HG03521 (cell line): Measurements from ENCODE around the gene PRR9.
"Not testable (repeated sequence)": the region's sequence is repeated elsewhere in the genome, so short reads cannot be mapped to it uniquely, and the experiment has no call there.

ENCODE experiments used
- ATAC-seq: cut with Tn5 transposase; IDR thresholded peaks from one replicate; pipeline ENCODE4 v1.9.1; 2021; ENCODE audit warnings: mild to moderate bottlenecking, moderate library complexity; ENCODE audit not compliant: unreplicated experiment

Gene PRR9

GRCh38 chr1:153229076-153229829 is 11.9 kb downstream of the PRR9 start:
- not testable (repeated sequence) for ATAC-seq

- ATAC-seq = no peak
Observed at GRCh38 chr1:153231363-153231762, 14.0 kb downstream of the PRR9 start.

- ATAC-seq = no peak
Observed at GRCh38 chr1:153231785-153232184, 14.4 kb downstream of the PRR9 start.

- ATAC-seq = no peak
Observed at GRCh38 chr1:153232553-153232952, 15.2 kb downstream of the PRR9 start.

- no peak for ATAC-seq
Observed at GRCh38 chr1:153233448-153233847, 16.1 kb downstream of the PRR9 start.

- ATAC-seq = no peak
Observed at GRCh38 chr1:153238527-153238926, 21.1 kb downstream of the PRR9 start.

GRCh38 chr1:153242160-153242559 is 24.8 kb downstream of the PRR9 start:
- ATAC-seq = no peak

- no peak for ATAC-seq
Observed at GRCh38 chr1:153245466-153245865, 28.1 kb downstream of the PRR9 start.

- no peak for ATAC-seq
Observed at GRCh38 chr1:153246018-153246417, 28.6 kb downstream of the PRR9 start.

- no peak for ATAC-seq
Observed at GRCh38 chr1:153246825-153247224, 29.4 kb downstream of the PRR9 start.

- no peak for ATAC-seq
Observed at GRCh38 chr1:153248176-153248879, 30.9 kb downstream of the PRR9 start.

- no peak for ATAC-seq
Observed at GRCh38 chr1:153250166-153250565, 32.8 kb downstream of the PRR9 start.

GRCh38 chr1:153251087-153251486 is 33.7 kb downstream of the PRR9 start:
- ATAC-seq = no peak

GRCh38 chr1:153251562-153251961 is 34.2 kb downstream of the PRR9 start:
- no peak for ATAC-seq

GRCh38 chr1:153251988-153252387 is 34.6 kb downstream of the PRR9 start:
- no peak for ATAC-seq

- ATAC-seq = no peak
Observed at GRCh38 chr1:153253076-153253475, 35.7 kb downstream of the PRR9 start.

- no peak for ATAC-seq
Observed at GRCh38 chr1:153253693-153254092, 36.3 kb downstream of the PRR9 start.

- ATAC-seq = no peak
Observed at GRCh38 chr1:153259387-153259786, 42.0 kb downstream of the PRR9 start, which contains the start of gene LORICRIN. TSS of gene LORICRIN (plus strand) at chr1:153259687. CDS start at chr1:153260950, 1,263 bp downstream.

- ATAC-seq = no peak
Observed at GRCh38 chr1:153260585-153261280, 43.3 kb downstream of the PRR9 start.

- ATAC-seq = no peak
Observed at GRCh38 chr1:153261281-153262069, 44.1 kb downstream of the PRR9 start.

GRCh38 chr1:153262070-153262366 is 44.6 kb downstream of the PRR9 start:
- ATAC-seq = no peak
